Inflammatory macrophage (primary cell): ENCODE results near the gene HPGDS.
"Not testable (repeated sequence)": the region's sequence is repeated elsewhere in the genome, so short reads cannot be mapped to it uniquely, and the experiment has no call there.

Experiments
- DNase-seq, 2 donors: peaks; one replicate each; pipeline ENCODE4 v3.0.0-alpha.2; 2020 to 2022

HPGDS gene

DNA sequence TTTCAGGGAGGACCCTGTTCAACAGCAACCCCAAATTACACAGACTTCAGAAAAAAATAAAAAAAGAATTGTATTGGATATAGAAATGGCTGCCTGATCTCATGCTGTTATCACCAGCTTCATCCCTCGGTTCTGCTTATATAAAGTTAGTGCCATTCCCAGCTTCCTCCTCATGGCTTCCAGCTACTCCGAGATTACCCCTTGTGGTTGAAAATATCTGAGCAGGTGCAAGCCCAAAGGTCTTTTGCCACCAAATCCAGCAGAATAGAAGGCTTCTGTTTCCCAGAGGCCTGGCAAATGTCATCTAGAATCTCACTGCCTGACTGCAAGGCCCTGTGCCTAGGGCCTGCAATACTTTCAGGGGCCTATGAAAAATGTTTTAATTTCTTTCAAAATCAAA lies 13.8 kb upstream of the HPGDS start:
- no peak for DNase-seq

DNA sequence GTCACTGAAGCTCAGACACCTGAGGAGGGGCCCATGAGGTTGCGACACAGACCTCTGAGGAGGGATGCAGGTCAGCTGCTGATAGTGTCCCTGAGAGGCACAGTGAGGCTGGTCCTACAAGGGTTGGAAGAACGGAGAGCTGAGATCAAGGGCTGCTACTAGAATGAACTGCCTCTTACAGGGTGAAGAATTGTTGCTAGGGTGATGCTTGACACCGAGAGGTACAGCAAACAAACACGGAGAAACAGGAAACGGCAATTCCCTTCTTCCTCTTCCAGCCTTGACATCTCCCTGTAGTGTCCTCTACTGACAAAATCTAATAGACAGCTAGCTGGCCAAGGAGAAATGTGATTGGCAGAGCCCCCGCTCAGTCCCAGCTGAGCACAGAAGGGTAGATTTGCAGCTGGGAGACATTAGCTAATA lies 11.8 kb upstream of the HPGDS start:
- peak; percentile 18 to 40 for DNase-seq

DNA sequence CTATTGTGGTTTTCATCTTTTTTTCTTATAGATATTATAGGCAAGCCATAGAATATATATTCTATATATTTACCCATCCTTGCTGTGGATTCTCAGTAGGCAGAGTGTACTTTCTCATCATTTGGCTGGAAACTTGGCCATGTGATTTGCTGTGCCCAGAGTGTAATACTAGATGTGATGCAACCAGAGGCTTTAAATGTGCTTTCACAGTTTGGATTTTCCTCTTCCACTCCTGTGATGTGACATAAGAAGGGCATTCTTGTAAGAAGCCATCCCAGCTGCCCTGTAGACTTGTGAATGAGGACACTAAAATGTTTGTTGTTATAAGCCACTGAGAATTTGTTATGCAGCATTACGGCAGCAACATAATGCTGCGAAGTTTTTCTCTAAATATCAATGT lies 10.4 kb upstream of the HPGDS start:
- peak; percentile 39 to 50 for DNase-seq

DNA sequence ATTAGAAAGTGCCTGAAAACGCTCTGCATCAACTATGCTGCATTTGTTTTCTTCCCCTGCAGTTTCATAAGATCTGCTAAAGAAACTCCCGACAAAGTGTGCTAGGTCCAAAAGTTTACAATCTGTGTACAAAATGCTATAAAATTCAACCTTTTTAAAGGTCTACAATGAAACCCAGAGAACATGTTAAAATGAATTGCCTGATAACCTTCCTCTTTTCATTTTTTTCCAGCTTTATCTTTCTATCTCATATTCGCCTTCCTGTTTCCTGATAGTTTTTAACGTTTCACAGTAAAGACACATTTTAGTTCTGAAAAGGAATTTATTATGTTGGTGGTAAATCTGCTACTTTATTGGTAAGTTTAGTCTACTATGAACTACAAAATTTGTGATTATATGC lies 9.5 kb upstream of the HPGDS start:
- no peak for DNase-seq

DNA sequence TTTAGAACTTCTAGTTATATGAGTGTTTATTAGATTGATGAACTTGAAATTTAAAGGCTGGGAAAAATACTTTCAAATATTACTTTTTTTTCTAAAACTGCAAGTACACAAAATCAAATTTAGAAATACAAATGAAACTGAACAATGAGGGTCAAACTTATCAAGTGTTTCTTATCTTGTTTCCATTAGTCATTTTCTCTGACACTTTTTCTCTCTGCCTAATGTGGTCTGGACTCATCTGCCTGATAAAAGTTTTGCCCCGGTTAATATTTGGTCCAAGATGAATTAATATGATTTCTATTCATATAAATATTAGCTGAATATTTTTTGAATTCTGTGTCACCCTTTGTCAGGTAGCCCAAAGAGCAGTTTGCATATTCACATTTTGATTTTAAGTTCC lies 8.7 kb upstream of the HPGDS start:
- DNase-seq = no peak

DNA sequence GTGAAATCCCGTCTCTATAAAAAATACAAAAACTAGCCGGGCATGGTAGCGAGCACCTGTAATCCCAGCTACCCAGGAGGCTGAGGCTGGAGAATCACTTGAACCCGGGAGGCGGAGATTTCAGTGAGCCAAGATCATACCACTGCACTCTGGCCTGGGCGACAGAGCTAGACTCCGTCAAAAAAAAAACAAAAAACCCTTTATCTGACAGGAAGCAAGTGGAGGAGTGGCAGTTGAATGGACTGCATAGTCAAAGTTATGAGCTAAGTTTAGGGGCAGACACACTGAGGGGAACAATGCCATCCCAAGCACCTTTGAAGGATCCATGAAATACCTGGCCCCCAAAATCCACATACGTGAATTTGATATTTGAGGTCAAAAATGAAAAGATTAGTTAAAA lies 7.5 kb upstream of the HPGDS start:
- DNase-seq = no peak

DNA sequence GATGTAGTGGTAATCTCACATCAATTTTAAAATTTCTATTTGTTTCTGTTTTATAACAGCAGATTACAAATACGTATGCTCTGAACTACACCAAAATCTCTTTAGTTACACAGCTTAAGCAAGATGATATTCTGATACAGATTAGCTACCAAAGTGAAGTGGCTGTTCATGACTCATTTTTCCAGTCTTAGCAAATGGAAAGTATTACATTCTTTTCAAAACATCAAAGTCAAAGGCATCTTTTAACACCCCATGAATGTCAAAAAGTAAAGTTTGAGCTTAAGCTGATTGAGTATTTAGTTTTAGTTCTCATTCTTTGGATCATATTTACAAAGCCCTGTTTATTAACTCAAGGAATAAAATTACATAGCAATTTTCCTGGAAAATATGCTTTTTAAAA lies 6.6 kb upstream of the HPGDS start:
- DNase-seq = no peak

DNA sequence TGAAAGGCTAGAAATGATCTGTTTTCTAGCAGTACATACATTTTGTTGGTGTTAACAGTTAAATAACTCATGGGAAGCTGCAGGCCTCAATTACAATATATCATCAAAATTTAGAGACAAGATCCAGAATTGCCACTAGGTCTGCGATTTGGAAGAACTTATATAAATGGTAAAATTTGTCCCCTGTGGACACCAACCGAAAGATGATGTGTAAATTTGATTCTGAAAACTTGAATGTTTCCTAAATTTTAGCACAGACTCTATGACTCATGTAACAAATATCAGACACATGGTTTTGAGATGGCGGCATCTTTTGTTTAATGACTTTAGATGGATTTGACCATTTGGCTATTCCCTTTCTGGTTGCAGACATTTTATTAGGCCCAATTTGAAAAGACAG lies 6.0 kb upstream of the HPGDS start:
- no peak for DNase-seq

DNA sequence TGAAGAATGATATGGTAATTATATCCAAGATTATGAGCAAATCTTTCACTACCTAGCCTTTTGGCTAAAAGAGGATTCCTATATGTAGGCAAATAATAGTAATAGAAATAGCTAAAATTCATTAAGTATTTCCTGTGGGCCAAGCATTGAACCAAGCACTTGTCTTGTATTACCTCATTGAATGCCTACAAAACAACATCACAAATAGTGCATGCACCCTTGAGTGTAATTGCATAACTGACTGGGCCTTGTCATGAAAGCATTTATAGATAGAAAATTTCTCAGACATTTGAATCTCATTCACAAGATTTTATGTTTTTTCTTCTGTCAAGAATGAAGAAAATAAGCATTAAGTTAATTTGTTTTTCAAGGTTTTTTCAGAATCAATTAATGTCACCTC lies 3.9 kb upstream of the HPGDS start:
- peak; percentile 9 to 28 for DNase-seq

DNA sequence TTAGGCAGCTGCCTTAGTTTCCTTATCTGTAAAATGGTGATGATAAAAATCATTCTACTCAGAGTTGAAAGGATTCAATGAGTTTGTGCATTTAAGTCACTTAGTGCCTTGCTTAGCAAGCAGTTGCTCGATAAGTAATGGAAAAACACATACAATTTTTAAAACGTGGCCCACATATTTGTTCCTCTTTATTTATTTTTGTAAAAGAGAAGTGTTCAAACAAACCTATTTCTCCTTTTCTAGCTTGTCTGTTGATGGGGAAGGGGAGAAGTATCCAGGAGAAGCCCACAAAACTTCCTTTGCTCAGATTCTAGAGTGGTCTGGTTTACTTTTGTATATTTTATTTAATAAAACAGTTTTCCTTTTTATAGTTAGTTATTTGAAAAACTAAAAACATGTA lies 3.3 kb upstream of the HPGDS start:
- peak; percentile 33 to 77 for DNase-seq

DNA sequence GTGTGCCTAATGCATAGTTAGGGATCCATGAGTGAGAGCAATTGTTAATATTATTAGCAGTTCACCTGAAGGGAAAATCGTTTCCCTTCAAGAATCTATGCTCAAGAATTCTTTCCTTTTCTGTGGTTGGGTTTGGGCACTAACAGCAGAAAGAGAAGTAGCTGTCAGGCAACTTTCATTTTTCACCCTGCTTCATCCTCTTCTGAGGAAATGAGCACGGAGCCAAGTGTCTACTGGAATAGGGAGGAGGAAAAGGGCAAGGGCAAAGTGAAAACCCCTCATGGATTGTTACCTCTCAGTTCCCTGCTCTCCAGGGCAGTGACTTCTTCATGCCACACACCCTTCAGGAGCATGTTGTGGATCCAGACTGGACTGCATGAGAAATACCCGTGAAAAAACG lies 2.6 kb upstream of the HPGDS start:
- peak; percentile 44 to 50 for DNase-seq

DNA sequence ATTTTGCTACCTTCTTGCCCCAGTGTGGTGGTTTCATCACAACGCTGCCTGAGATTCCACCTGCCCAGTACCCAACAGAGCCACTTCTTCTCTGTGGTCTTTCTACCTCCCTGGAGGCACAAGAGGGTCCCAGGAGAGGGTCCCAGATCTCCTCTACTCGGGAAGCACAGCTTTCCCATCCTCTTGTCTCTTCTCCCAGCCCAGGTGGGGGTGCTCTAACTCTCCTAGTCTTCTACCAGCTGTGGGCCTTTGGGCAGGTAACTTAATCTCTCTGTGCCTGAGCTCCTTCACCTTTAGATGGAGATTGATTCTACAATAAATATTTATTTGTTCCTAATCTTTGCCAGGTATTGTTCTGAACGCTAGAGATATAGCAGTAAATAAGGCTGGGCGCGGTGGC lies 1.8 kb upstream of the HPGDS start:
- no peak for DNase-seq

DNA sequence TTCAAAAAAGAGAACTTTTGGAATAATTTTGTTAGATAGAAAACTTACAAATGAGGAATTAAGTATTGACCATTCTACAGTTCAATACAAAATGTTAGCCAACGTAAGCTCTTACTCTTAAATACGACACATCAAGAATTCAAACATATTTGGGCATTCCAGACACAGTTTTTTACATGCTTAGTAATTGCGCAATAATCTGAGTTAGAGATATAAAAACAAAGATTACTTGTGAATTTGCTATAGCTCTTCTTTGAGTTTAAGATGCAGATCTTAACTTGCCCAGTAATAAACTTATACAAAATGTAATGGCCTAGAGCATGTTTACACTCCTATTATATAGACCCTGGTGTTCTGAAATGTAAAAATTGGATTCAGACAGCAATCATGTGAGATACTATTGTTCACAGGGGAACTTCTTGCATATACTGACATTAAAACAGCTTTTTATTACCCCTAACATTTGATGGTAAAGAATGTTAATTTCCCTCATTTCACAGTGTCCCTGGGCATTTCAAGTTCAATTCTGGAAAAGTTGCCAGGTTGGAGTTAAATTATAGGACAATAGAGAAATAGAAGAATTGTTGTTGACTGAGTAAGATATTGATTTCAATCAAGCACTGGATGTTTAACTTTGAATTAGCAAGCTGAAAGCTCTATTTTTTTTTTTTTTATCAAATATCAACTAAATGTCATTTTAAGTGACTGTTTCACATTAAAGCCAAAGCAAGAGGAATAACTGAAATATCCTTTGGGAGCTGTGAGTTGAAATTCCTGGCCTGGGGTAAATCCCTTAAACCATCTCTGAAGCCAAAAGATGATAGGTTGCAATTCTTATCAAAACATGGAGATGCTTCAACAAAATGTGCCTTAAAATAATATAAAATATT lies 910 bp downstream of the HPGDS start:
- DNase-seq = no peak

DNA sequence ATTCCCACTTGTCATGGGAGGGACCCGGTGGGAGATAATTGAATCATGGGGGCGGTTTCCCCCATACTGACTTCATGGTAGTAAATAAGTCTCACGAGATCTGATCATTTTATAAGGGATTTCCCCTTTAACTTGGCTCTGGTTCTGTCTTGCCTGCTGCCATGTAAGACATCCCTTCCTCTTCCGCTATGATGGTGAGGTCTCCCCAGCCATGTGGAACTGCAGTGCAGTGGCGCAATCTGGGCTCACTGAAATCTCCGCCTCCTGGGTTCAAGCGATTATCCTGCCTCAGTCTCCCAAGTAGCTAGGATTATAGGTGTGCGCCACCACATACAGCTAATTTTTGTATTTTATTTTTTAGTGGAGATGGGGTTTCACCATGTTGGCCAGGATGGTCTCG lies 2.9 kb downstream of the HPGDS start:
- peak; percentile 68 to 74 for DNase-seq

DNA sequence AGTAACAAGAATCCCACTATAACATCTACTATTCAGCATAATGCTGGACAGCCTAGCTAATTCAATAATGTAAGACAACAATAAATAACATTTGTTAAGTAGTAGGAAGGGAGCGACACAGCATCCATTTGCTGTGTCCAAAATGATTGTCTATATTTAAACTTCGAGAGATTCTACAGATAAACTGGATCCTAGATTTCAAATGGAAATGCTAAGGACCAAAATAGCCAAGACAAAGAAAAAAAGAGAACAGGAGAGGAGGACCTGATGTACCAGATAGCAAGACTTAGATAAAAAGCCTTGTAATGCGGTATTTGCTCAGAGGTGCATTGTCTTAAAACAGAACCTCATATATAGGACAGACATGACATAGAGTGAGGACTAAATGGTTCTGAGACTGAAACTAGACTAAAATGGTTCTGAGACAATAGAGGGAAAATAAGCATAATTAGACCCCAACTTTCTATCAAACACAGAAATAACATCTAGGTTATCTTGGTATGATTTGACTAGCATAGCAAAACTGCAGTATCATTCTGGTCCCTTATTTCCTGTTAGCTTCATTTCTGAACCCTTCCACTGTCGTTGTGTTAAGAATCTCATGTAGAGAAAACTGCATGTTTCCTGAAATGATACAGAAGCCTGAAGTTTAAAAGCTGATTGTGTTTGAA lies 3.8 kb downstream of the HPGDS start:
- DNase-seq = no peak

DNA sequence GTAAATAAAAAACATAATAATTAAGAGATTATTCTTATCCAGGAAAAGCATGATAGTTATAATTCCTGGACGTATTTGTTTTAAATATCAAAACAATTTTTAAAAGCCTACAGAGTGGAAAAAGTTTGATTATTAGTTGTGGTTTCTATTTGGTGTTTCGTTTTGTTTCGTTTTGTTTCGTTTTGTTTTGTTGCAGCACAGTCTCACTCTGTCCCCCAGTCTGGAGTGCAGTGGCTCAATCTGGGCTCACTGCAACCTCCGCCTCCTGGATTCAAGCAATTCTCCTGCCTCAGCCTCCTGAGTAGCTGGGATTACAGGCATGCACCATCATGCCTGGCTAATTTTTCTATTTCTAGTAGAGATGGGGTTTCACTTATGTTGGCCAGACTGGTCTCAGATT lies 5.8 kb downstream of the HPGDS start:
- not testable (repeated sequence) for DNase-seq

DNA sequence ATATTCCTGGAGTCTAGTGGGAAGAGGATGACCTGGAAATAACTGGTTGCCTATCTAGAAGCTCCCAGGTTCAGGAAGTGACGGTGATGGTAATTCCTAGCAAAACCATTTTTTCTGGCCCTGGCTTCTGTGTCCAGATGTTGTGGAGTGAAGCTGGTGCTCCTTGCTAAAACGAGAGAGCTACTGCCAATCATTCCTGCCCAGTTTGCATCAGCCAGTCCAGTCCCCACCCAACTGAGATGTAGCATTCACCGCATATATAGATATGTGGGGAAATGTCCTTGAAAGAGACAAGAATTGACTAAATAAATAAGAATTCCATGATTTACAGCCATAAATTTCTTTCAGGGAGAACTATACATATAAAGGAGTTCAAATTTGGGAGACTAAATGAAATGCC lies 6.3 kb downstream of the HPGDS start:
- no peak for DNase-seq

DNA sequence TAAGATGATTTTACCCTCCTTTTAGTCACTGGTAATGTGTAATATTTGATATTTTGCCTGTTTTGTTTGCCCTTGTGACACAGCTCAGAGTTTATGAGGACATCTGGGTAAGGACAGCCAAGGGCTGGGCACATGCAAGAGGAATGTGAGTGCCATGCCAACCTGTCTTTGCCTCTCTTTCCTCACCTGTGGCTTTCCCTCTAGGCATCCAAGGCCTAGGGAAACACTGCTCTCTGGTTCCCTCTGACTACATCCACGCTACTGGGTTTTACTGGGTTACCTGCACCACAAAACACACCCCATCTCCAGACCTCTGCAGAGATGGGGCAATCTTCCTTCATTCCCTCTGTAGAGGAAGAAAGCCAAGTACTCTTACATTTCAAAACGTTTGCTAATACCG lies 7.7 kb downstream of the HPGDS start:
- DNase-seq = no peak

DNA sequence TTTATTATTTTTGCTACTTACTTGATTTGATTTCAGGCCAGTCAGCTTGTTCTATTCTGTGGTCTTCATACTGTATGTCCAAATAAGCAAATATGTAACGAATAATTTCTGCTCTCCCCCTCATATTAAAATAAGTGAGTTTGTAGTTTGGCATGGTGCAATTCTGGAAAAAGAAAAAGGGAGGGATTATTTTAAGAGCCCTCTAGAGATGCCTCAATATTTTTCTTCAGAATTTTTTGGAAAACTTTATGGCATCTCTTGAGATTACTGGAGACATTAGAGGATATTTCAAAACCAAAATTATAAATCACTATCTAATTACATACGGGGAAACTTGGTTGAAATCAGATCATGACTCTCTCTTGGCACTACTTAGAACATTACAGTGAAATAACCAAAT lies 8.2 kb downstream of the HPGDS start:
- DNase-seq = no peak

DNA sequence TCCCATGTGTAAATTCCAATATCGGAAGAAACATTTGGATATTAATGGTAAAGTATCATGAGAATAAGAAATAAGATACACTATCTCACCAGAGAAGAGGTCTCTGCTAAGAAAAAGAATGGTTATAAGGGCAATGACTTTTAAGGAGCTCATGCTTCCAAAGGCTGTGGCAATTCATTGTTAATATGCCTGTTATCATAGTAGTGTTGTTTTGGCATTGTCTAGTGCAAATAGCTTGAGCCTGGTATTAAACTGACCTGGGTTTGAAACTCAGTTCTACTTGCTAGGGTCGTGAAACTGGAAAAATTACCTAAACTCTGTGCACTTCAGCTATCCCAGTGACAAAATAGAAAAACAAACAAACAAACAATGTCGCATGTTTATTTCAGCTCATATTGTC lies 8.8 kb downstream of the HPGDS start:
- DNase-seq = no peak

DNA sequence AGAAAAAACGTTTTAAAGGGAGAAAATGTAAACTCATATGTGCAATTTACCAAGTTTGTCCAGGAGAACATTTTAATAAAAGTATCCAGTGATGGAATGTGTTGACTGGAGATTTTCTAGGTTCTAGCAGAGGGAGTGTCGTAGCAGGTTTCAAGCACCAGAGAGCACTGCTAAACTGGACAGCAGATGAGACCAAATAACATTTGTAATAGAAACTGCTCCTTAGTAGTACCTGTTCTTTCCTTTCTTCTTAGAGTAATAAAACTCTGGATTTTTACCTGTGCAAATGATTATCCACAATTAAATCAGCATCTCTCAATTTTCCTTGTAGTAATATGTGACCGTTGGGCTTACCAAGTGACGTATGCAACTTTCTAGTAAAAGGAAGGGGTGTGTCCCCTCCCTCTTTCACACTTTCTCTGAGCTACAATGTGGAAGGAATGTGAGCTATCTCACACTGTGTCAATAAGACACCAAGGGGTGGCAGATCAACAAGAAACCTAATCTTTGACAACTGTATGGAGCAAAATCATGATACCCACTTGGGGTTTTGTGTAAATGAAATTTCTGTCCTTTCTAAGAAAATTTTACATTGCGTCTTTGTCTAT lies 9.5 kb downstream of the HPGDS start:
- DNase-seq = peak in 1 of 2 donors; percentile 32

DNA sequence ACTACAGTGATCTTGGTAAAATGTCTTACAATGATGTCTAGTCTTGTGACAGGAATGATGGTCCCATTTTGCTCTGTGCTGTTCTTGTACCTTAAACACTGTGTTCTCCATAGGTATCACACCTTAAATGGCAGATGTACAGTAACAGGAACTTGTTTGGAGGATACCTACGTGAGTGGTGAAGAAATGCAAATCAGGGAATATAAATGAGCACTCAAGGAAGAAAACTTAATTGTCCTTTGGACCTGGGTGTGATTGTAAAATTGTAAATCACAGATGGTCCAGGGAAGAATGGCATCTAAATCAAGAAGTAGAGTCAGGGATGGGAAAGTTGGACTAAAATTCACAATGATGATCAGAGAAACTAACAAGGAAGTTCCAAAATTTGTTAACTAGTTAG lies 12.7 kb downstream of the HPGDS start:
- DNase-seq = no peak

DNA sequence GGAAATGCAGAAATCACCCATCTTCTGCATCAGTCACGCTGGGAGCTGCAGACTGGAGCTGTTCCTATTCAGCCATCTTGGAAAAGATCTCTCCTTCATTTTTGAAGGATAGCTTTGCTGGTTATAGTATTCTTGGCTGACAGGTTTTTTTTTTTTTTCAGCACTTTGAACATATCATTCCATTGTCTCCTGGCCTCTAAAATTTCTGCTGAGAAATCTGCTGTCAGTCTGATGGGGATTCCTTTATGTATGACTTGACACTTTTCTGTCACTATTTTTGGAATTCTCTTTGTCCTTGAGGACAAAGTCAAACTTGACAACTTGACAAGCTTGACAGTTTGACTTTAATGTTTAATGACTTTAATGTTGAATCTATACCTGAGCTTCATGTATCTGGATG lies 16.8 kb downstream of the HPGDS start:
- no peak for DNase-seq

DNA sequence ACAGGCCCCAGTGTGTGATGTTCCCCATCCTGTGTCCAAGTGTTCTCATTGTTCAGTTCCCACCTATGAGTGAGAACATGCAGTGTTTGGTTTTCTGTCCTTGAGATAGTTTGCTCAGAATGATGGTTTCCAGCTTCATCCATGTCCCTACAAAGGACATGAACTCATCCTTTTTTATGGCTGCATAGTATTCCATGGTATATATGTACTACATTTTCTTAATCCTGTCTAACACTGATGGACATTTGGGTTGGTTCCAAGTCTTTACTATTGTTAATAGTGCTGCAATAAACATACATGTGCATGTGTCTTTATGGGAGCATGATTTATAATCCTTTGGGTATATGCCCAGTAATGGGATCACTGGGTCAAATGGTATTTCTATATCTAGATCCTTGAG lies 22.7 kb downstream of the HPGDS start:
- not testable (repeated sequence) for DNase-seq
